ENCODE results near the gene GRIK3.

GRIK3 gene

DNA sequence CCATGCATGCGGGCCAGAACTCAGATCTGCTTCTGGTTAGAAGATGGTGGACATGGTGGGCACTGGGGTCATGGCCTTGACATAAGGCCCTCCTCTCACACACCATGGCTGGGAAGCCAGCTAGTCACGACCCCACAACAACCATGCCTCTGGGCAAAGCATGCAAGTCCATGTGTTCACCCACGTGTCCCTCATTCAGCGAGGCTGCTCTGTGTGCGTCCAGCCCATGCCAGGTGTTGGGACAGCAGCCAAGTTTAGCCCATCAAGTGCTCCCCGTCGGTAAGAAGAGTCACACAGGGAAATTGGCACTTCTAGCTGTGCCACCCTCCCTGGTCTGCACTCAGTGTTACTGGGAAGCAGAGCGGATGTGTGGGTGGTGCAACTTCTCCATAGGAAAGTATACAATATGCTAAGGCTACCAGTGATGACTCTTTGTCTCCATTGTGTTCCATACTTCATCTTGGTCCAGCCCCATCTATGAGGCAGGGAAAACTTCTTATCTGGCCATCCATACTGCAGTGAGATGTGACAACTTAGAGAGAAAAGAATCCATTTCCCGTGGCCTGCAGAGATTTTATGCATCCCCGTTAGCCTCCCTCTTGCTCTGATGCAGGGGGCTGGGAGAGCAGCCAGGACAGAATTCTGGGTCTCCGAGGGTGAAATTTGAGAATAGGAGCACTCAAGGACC lies 198.0 kb downstream of the GRIK3 start:
- in situ Hi-C loops (cut with MboI; ENCODE audit: low sequenced_read_pairs): no loop called here

DNA sequence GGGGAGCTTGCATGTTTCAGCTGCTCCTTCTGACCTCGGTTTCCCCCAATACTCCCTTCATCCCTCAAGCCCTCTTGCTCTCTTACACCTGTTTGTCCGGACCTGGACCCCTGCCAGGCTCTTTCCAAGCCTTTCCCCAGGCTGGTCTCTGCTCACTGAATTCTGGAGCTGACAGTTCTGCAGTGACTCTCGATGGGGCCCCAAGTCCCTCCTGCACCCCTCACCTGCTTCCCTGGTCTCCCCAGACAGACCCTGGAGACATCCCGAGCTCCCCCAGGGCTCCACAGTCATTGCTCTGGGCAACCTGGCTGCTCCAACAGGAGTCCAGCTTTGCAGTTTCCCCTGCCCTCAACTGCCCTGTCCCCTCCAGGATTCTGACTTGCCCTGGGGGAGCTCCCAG lies 198.6 kb downstream of the GRIK3 start:
- in situ Hi-C loops (cut with MboI; ENCODE audit: low sequenced_read_pairs): no loop called here

DNA sequence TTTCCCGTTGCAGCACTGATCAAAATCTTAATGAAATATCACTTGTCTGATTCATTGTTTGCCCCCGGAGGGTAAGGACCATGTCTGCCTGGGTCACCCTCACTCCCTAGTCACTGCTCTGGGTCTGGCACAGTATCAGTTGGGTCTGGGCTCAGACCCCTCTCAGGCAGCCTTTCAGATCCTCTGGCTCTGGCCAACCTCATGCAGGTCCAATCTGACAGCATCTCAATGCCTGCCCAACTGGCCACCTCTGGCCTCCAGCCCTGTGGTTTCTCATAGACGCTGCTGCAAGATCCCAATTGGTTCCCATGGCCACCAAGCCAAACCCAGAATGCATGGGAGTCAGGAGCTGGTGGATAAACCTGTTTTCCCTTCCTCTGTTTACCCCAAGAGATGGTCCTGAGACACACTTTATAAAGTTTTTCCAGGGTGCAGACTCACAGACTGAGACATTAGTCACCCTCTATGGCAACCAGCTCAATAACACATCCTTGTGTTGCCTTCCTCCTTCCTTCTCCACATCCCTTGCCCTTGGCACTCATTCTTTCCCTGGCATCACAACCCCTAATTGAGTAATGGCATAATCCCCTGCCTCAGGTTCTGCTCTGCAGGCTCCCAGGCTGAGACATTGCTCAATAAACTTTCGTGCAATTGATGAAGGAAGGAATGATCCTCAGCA lies 199.2 kb downstream of the GRIK3 start:
- in situ Hi-C loops (cut with MboI; ENCODE audit: low sequenced_read_pairs): no loop called here

DNA sequence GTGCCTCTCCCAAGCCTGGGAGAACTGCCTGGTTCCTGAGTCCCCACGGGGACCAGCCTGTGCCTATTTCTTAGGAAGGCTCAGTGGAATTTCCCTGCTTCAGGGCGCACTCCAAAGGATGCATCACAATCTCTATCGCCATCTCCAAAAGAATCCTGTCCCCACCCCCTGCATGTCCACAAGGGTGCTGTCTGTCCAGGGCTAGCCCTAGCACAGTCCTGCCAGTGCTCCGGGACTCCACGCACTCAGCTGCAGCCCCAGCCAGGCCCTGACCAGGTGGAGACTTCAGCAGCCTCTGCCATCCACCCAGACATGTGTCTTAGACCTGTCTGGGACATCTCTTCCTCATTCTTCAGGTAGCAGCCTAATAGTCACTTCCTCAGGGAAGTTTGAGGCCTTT lies 199.7 kb downstream of the GRIK3 start:
- in situ Hi-C loops (cut with MboI; ENCODE audit: low sequenced_read_pairs): no loop called here

DNA sequence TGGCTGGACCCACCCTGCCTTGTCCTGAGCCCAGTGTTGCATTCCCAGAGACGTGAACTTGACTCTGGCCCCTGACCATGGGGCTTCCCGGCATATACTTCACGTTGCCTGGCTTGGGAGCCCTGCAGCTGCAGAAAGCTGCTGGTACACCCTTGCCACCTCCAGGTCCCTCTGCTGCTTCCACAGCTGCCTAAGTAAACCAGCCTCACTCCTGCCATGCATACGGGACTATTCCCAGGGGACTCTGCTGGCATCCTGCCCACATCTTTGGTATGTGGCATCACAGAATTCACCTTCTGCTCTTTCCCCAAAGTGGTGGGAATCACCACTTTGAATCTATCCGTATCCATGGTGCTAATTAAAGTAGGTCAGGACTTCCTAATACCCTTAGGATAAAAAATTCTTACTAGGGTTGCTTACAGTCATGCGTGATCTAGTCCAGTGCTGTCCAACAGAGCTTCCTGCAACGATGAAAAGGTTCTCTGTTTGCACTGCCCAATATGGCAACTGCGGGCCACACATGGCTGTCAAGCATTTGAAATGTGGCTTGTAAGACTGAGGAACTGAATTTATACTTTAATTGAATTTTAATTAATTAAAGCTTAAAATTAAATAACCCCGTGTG lies 203.0 kb downstream of the GRIK3 start:
- in situ Hi-C loops (cut with MboI; ENCODE audit: low sequenced_read_pairs): no loop called here

DNA sequence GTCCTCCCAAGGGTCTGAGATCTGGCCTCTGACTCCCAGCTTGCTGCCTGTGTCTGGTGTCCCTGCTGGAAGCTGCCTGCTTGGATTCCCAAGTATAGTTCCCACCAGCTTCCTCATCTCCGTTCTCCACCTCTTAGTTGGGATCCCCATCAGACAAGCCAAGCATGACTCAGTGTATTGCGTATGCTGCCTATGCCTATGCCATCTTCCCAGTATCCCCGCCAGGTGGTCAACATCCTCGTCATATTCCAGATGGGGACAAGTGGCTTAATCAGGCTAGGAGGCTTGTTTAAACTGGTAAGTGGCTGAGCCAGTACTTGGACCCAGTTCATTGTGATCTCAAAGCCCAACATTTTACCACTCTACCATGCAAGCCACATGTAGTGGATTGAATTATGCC lies 204.4 kb downstream of the GRIK3 start:
- in situ Hi-C loops (cut with MboI; ENCODE audit: low sequenced_read_pairs): no loop called here

DNA sequence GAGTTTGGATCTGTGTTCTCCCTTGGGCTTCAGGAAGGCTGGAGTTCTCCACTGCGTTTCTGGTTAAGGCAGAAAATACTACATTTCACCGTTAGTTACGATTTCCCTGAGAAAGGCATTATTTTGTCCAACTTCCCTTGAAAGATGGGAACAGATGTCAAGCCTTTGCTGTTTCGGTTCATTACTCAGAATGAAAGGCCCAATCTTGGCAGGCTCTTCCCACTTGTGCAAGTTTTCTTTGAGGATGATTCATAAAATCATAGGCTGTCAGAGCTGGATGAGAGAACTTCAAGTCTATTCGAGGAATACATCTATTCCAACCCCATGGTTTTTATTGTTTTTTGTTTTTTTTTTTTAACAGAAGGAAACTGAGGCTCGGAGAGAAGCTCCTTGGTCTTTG lies 205.2 kb downstream of the GRIK3 start:
- in situ Hi-C loops (cut with MboI; ENCODE audit: low sequenced_read_pairs): no loop called here

DNA sequence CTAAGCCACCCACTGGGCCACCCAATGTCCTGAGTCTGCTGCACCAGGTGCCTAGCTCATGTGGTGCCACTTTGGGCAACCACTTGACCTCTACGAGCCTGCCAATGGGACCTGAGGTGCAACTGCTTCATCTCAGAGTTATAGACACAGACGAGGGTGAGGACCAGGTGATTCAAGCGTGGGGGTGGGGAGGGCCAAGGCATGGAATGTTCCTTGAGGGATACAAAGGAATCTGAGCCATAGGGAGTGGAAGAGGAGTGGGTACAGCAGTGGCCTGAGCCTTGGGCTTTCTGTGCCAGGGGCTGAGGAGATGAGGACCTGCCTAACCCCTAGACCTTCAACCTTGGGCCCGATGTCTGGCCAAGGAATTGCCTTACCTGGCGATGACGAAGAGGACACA lies 209.1 kb downstream of the GRIK3 start:
- in situ Hi-C loops (cut with MboI; ENCODE audit: low sequenced_read_pairs): no loop called here

DNA sequence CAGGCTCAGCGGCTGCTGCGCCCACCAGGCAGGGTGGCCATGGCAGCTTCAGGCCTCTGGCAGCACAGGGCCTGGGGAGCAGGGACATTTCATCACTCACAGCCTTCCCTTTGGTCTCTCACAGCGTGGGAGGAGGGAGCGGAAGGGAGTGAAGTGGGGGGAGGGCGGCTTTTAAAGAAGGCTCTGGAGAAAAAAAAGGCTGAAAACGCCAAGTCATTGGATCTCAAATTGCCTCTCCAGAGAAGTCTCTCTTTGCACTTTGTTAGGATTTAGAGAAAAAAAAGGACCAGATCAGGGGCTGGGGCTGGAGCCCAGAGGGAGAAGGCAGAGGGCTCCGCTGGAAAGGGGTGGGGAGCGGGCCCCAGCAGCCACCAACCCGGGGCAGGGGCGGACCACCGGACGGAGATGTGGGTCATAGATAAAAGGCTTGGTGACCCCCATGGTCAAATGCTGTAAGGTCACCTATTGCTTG lies 209.9 kb downstream of the GRIK3 start:
- in situ Hi-C loops (cut with MboI; ENCODE audit: low sequenced_read_pairs): no loop called here

DNA sequence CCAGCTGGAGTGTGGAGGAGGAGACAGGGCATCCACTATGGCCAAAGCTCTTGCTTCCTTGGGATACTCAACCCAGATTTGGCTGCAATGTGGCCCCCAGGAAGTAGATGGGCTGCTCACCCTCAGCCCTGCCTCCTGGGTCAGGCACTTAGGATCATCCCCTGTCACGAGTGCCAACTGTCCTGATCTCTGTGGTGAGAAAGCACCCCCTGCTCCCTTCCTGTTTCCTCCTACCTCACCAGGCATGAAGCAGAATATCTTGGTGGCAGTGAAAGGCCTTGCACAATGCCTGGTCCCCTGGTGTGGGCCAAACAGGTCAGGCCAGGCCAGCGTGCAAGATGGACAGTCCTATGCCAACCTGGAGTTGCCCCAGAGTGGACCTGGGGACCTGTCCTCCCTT lies 211.7 kb downstream of the GRIK3 start:
- in situ Hi-C loops (cut with MboI; ENCODE audit: low sequenced_read_pairs): no loop called here

DNA sequence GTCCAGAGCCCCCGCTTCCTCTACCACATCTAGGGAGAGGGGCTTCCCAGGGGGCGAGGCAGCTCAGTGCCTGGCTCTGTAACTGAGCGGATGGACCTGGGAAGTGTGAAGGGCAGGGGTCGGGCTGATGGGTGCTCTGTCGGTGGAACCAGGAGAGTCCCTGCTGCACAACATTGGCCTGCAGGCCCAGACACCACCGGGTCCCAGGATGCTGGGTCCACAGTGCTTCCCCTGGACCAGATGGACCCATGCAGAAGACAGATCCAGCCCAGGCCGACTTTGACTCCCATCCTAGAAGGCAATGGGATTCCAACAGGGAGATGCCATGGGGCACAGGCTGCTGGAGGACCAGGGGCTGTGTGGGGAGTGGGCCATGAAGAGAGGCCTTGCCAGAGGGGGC lies 212.9 kb downstream of the GRIK3 start:
- in situ Hi-C loops (cut with MboI; ENCODE audit: low sequenced_read_pairs): no loop called here

DNA sequence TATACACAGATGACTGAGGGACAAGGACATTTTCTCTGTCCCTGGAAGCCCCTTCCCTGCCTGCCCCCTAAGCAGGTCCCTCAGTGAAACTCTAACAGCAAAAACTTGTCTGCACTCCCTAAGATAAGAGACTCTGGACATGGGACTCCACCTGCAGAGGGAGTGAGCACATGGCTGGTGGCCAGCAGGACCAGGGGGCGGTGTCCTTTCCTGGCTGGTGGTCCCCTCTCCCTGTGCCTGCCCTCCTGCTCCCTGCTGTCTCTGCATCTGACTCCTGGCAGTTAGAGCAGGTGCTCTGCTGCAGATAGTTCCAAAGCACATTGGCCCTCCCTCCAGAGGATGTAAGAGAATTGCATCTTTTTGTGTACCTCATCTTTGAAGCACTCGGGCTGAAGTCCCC lies 215.5 kb downstream of the GRIK3 start:
- in situ Hi-C loops (cut with MboI; ENCODE audit: low sequenced_read_pairs): no loop called here

DNA sequence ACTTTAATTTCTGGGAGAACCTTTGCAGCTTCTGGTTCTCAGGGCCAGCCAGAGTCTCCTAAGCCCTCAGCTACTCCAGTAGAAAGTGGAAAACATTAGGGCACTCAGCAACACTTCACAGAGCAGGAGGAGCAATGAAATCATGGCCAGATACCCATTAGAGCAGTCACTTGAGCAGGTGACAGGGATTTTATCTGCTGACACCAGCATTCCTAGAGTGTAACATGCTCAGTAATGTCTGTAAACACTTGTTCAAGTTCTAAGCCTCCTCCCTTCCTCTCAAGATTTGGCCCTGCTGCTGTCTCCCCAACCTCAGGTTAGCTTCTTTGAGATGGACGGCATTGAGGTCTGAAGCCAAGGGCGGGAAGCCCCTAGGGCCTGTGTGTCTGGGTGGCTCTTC lies 218.0 kb downstream of the GRIK3 start:
- in situ Hi-C loops (cut with MboI; ENCODE audit: low sequenced_read_pairs): no loop called here

DNA sequence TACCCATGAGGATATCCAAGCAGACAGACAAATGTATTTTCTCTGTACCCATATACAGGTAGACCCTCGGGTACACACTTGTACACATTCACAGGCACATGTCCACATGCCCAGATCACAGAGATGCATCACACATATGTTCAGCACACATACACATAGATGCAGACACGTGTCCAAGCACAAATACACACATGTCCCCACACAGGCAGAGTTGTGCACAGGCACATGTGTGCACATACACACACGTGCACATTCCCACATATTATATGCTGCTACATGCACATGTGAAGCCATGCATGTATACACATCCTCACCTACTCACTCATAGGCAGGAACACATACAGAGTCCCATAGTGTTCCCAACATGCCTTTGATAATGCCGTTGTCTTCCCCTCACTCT lies 219.5 kb downstream of the GRIK3 start:
- in situ Hi-C loops (cut with MboI; ENCODE audit: low sequenced_read_pairs): no loop called here

DNA sequence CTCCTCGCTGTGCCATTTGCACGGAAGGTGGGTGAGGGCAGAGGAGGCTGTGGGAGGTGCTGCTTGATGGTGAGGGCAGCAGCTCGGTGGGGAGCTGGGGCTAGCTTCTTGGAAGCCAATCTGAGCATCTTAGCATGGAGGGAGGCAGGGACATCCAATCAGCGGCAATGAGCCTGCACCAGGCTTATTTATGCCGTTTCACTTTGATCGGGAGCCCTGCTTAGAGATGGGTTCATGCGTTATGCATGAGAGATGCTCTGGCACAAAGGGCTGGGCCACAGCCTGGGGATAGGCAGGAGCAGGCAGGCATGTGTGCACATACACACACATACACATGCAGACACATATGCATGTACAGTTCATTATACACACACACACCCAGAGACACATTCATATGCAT lies 220.2 kb downstream of the GRIK3 start:
- in situ Hi-C loops (cut with MboI; ENCODE audit: low sequenced_read_pairs): no loop called here

DNA sequence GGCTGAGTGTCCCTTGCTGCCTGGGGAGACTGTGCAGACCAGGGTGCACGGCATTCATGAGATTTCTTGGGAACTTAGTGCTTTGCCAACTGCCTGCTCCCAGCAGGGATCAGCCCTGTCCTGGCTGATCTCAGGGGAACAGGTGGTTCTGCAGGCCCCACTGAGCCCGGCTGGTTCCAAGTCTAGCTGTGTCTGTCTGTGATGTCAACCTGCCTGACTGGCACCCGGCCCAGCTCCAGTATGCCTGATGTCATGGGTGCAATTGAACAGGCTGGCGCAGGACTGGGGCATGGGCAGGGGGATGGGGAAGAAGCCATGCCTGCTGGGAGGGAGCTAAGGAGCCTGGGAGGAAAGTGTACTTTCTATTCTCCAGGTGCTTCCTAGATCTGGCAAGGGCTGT lies 227.1 kb downstream of the GRIK3 start:
- in situ Hi-C loops (cut with MboI; ENCODE audit: low sequenced_read_pairs): no loop called here

DNA sequence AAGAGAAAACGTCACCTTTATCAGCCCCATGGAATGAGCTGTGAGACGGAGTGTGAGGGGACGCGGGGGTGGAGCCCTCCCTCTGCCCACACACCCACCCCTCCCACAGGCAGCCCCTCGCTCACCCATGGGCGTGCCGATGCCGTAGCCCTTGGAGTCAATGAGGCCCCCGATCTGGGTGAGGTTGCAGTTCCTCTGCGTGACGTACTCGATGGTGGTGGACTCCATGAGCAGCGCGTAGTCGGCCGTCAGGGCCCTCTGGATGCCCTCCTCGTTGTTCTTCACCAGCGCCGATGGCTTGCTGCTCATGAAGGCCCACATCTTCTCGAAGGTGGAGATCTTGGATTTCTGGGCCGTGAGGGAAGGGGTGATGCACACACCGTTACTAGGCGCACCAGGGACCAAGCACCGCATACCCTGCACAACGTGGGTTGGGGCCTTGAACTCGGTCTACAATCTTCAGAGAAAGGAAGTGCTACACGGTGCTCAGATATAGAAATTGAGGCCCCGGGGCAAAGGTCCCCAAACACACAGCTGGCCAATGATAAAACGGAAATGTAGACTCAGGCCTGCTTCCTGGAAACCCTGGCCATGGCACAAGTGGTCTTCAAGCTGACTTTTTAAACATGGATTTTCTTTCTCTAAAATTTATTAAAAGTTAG lies 228.2 kb downstream of the GRIK3 start:
- in situ Hi-C loops (cut with MboI; ENCODE audit: low sequenced_read_pairs): no loop called here

DNA sequence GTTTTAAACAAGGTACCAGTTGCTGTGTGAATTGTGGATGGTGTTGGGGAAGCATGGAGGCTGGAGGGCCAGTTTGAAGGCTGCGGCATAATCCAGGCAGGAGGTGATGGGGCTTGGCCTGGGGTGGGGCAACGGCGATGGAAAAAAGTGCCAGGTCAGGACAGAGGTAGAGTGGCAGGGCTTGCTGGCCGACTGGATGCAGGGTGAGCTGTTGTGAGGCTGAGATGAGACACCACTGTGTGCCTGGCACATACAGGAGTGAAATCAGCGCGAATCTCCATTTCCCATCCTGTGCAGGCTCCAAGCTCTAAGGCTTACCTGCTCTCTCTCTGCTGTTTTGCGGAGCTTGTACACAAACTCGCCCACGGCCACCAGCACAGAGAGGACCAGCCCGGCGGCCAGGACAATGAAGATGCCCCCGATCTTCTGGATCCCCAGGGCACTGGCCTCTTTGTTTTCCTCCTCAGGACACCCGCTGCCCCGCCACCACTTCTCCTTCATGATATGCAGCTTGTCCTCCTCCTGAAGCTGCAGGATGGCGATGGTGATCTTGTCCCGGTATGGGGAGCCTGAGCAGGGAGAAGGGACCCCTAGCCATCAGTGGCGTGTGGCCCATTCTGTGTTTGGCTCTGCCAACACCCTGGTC lies 229.5 kb downstream of the GRIK3 start:
- in situ Hi-C loops (cut with MboI; ENCODE audit: low sequenced_read_pairs): no loop called here

DNA sequence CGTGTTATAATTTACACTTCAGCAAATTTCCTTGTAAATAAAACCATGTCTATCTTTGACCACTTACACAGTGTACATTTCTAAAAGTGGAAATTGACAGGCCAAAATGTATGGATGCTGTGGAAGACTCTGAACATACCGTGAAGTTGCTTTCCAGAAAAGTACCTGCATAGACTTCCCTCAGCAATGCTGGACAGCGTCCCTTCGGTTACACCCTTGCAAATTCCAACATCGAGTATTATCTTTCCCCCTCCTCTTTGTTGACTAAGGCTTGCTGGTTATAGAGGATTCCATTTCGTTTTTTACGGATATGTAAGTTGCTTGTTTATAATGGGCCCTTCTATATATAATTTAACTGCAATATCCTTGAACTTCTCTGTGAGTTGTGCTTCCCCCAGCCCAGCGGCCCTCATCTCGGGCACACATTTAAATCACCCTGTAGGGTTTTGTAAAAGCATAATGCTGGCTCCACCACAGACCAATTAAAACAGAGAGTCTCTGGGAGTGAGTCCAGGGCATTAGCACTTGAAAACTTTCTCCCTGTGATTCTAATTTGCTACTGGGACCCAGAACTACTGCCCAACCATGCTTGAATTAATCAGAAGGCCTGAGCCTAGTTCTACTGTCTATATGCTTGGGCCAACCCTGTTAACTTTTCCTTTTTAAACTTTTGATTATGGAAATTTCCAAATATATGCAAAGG lies 230.3 kb downstream of the GRIK3 start:
- in situ Hi-C loops (cut with MboI; ENCODE audit: low sequenced_read_pairs): no loop called here

DNA sequence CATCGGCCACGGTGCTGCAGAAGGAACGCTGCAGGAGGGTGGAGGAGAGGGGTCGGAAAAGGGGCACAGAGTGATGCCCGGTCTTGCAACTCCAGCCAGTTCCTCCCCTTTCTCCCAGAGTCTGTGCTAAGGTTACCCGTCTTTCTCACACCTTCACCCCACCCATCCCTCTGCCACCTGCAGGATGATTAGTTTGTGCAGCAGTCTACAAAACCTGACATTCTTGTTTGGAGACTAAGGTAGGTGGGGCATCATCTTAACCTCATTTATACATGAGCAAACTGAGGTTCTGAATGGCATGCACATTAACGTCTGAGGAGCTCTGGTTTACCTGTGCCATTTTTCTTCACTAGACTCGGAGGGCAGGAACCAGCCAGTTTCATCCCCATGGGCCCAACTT lies 232.3 kb downstream of the GRIK3 start:
- in situ Hi-C loops (cut with MboI; ENCODE audit: low sequenced_read_pairs): no loop called here

DNA sequence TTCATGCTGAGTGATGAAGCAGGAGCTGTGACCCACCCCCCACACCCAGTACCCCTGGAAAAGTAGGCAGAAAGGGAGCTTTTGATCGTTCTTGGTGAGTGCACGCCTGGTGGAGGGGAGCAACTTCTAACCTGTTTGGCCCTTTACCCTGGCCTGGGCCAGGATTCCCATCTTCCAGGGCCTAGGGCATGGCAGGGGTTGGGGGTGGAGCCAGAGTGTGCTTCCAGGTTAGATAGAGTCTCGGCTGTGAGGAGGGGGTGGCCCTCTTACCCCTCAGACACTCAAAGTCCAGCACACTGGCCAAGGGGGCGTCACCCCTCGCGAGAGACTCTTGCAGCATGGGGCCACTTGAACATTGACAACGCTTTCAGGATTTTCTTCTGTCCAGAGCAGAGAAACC lies 236.6 kb downstream of the GRIK3 start:
- in situ Hi-C loops (cut with MboI; ENCODE audit: low sequenced_read_pairs): no loop called here
